COLO668 (cell line): ENCODE results near the gene HLA-DRB5.
"Not testable (repeated sequence)": the region's sequence is repeated elsewhere in the genome, so short reads cannot be mapped to it uniquely, and the experiment has no call there.

Experiments
- DNase-seq: peaks from one replicate; lab custom pipeline; 2025; ENCODE audit not compliant: unreplicated experiment; lab: John Stamatoyannopoulos, UW

HLA-DRB5 gene

GRCh38 chr6:32517654-32518445 lies 12.2 kb downstream of the HLA-DRB5 start:
- DNase-seq: no peak

GRCh38 chr6:32501016-32501415 lies 29.1 kb downstream of the HLA-DRB5 start:
- DNase-seq: no peak

GRCh38 chr6:32492351-32492750 lies 37.7 kb downstream of the HLA-DRB5 start:
- no peak for DNase-seq

GRCh38 chr6:32491700-32492099 lies 38.4 kb downstream of the HLA-DRB5 start:
- no peak for DNase-seq

- no peak for DNase-seq
Observed at GRCh38 chr6:32488083-32488482, 42.0 kb downstream of the HLA-DRB5 start.

- DNase-seq: no peak
Observed at GRCh38 chr6:32484614-32484998, 45.5 kb downstream of the HLA-DRB5 start.

GRCh38 chr6:32483968-32484613 lies 46.0 kb downstream of the HLA-DRB5 start:
- no peak for DNase-seq

- no peak for DNase-seq
Observed at GRCh38 chr6:32475392-32476206, 54.5 kb downstream of the HLA-DRB5 start.

GRCh38 chr6:32473376-32474348 lies 56.4 kb downstream of the HLA-DRB5 start:
- not testable (repeated sequence) for DNase-seq

- DNase-seq: no peak
Observed at GRCh38 chr6:32472781-32473375, 57.2 kb downstream of the HLA-DRB5 start.

- DNase-seq: not testable (repeated sequence)
Observed at GRCh38 chr6:32467743-32468503, 62.2 kb downstream of the HLA-DRB5 start.
